HG03196 (cell line): Measurements from ENCODE around the gene PARVB.
"Not testable (repeated sequence)": the region's sequence is repeated elsewhere in the genome, so short reads cannot be mapped to it uniquely, and the experiment has no call there.

ENCODE experiments used
- ATAC-seq: cut with Tn5 transposase; IDR thresholded peaks from one replicate; pipeline ENCODE4 v1.9.1; 2021; ENCODE audit not compliant: unreplicated experiment

The PARVB gene

DNA sequence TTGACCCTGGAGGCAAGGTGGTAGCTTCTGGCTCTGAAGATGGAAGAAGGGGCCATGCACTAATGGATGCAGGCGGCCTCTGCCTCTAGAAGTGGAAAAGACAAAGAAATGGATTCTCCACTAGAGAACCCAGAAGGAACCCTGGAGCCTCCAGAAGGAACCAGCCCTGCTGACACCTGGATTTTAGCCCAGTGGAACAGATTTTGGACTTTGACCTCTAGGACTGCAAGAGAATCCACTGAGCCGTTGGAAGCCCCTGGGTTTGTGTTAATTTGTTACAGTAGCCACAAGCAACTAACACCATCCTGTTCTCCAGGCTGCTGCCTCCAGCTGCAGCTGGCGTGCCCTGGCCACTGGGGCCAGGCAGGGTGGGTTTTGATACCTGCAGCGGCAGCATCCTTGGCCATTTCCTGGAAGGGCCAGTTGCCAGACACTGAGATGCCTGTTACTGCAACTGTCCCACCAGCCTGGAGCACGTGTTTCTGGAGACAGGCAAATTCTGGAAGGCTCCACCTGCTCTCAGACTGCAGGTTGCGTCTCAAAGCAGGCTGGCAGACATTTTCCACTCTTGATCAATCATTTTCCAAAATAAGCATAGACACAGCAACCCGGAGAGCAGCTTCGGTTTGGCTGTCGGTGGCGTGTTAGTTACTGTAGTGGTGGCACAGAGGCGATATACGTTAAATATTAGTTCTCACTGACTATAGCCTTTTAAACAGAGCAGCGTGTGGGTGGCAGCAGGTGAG lies 79.8 kb downstream of the PARVB start:
- ATAC-seq, result no peak

DNA sequence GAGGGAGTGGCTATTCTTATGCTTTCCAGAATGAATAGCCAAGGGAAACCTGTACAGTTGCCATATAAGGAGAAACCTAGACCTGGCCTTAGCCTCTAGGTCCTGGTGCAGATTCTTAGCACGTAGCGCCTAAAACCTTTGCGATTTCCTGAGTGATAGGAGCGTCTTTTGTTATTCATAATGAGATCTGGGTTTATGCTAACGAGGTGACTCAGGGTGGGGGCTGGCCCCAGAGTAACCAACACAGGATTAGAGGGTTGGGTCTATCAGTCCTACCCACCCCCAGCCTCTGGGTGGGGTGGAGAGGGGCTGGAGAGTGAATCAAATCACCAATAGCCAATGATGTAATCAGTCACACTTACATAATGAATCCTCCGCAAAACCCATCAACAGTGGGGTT lies 83.2 kb downstream of the PARVB start:
- no peak for ATAC-seq

DNA sequence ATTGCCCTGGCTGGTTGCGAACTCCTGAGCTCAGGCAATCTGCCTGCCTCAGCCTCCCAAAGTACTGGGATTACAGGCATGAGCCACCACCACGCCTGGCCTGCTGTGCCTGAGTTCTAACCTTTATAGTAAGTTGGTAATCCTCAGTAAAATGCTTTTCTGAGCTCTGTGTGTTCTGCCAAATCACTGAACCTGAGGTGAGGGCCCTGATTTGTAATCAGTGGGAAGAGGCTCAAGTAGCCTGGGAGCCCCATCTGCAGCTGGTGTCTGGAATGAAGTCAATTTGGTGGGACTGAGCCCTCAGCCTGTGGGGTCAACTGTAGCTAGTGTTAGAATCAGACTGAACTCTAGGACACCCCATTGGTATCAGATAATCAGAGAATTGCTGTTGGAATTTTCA lies 84.0 kb downstream of the PARVB start:
- ATAC-seq, result no peak

- no peak for ATAC-seq
Measured at GRCh38 chr22:44108806-44109385, 84.8 kb downstream of the PARVB start.

- no peak for ATAC-seq
Measured at GRCh38 chr22:44109416-44109815, 85.3 kb downstream of the PARVB start.

GRCh38 chr22:44110656-44111055 lies 86.6 kb downstream of the PARVB start:
- not testable (repeated sequence) for ATAC-seq

DNA sequence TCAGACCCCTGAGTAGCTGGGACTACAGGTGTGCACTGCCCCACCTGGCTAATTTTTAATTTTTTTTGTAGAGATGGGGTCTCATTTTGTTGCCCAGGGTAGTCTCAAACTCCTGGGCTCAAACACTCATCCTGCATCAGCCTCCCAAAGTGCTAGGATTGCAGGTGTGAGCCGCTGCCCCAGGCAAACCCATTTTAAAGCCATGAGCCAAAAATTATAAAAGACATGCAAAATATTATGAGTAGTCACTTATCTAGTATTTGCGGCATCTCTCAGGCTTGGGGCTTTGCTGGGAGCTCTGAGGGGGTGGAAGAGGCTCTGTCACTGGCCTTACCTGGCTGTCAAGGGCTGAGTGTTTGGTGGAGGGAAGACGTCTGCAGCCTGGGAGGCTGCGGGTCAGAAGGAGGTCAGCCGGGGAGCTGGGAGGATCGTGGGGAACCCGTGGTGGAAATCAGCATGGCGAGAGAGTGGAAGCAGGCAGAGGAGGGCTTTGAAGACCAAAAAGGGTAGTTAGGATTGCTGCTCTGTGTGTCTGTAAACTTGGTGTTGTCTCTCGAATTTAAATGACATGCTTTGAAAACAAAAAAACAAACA lies 87.6 kb downstream of the PARVB start:
- no peak for ATAC-seq

- no peak for ATAC-seq
Measured at GRCh38 chr22:44112191-44112590, 88.1 kb downstream of the PARVB start.

DNA sequence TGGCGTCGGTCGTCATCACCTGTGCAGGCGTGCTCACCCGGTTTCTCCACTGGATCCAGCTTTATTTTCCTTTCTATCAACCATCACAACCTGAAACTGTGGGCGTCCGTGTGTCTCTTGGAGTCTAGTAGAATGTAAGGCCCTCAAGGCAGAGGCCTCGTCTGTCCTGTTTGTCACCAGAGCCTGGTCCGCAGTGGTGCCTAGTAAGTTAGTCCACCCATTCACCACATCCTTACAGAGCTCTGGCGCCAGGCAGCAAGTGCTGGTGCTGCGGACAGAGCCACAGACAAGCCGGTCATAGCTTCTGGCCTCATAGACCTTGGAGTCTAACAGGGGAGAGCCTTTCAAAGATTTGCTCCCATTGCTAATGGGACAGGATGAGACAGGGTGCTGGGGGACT lies 92.2 kb downstream of the PARVB start:
- ATAC-seq, result no peak

DNA sequence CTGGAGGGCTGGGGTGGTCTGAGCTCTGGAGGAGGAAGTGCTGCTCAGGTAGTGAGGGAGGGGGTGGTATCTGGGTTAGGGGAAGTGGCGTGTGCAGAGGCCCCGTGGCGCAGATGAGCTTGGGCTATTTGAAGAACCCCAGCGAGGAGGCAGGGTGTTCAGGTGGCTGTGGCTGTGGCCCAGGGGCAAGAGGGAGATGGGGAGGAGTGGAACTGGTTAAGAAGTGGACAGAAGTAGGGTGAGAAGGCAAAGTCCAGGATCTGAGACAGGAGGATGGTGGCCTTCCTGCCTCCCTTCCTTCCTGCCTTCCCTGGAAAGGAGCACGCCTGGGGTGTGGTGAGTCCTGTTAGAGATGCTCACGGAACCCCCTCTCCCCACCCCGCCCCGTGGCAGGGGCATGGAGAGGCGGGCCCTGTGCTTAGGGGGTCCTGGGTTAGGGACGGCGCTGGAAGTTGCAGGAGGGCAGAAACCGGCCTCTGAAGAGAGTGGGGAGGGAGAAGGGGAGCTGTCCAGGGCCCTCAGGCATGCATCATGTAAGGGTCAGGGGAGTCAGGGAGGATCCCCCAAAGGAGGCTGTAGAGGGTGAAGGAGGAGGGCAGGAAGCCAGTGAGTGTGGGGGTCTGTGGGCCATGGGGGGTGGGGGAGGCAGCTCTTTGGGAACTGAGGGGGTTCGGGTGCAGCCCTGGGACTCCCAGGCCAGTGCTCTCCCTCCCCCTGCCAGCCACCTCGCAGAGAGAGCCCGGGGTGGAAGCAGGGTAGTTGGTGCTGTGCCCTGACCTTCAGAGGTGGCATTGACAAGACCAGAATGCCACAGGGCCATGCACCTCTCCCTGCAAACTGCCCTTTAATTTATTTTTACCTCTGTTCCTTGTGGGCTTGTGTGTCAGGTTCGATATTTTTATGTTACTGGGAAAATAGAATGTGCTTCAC lies 92.9 kb downstream of the PARVB start:
- ATAC-seq, result no peak

DNA sequence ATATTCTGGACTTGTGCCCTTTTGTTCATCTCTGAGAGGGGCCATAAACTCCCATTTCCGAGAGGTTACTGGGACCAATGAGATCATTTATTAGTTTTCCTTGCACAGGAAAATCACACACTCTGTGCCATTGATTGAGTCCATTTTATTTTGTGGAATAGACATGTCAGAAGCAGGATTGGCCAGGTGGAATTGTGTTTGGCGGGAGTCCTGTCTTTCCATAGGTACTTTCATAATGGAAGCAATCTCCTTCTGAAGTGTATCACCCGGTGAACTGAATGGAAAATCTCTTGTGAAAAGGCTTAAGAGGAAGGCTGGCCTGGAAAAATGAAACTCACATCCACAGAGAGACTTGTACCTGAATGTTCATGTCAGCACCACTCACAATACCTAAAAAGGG lies 93.6 kb downstream of the PARVB start:
- ATAC-seq, result no peak

- ATAC-seq, result no peak
Measured at GRCh38 chr22:44118645-44119315, 94.7 kb downstream of the PARVB start.

GRCh38 chr22:44119669-44120313 lies 95.7 kb downstream of the PARVB start:
- ATAC-seq, result no peak

DNA sequence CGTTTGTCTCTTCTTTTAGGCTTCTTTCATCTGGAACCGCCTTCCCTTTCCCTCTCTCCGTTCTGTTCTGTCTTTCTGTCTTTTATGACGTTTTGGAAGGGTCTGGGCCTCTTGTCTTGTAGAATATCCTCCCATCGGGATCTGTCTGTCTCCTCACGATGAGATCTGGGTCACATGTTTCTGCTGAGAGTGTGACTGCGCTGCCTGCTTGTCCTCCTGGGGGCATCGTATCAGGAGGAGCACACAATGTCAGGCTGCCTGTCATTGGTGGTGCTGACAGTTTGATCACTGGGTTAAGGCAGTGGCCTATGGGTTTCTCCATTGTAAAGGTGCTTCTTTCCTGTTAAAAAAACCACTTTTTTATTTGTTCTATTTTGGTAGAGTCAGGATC lies 96.2 kb downstream of the PARVB start:
- no peak for ATAC-seq

GRCh38 chr22:44125421-44125820 lies 101.3 kb downstream of the PARVB start:
- ATAC-seq, result no peak

- ATAC-seq, result no peak
Measured at GRCh38 chr22:44126807-44127206, 102.7 kb downstream of the PARVB start.

GRCh38 chr22:44127356-44127755 lies 103.3 kb downstream of the PARVB start:
- ATAC-seq, result no peak

- no peak for ATAC-seq
Measured at GRCh38 chr22:44128958-44129618, 105.0 kb downstream of the PARVB start.

DNA sequence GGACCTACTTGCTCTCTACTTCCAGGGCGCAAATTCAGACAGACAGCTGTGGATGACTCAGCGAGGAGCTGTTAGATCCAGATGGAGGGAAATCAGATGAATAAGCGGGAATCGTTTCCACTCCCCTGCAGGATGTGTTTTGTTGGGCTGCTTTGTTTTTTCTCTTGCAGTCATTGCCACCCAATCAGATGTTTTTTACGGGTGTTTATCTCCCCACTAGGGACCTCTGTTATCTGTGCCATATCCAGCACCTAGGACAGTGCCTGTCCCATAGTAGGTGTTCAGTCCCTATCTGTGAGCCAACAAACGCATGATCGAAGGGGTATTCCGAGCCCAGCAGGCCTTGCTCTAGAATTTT lies 105.5 kb downstream of the PARVB start:
- ATAC-seq, result no peak
